ENCODE data around the gene CDKL1.
"Not testable (repeated sequence)": the region's sequence is repeated elsewhere in the genome, so short reads cannot be mapped to it uniquely, and the experiment has no call there.

Gene CDKL1

GRCh38 chr14:50357124-50357523 is 39.6 kb downstream of the CDKL1 start:
- no peak for DNase-seq (ENCODE audit: low read depth in 2 of 2)

GRCh38 chr14:50356283-50356682 is 40.4 kb downstream of the CDKL1 start:
- DNase-seq (ENCODE audit: low read depth in 2 of 2), result not testable (repeated sequence)

GRCh38 chr14:50355692-50356091 is 41.0 kb downstream of the CDKL1 start:
- no peak for DNase-seq (ENCODE audit: low read depth in 2 of 2)

DNA sequence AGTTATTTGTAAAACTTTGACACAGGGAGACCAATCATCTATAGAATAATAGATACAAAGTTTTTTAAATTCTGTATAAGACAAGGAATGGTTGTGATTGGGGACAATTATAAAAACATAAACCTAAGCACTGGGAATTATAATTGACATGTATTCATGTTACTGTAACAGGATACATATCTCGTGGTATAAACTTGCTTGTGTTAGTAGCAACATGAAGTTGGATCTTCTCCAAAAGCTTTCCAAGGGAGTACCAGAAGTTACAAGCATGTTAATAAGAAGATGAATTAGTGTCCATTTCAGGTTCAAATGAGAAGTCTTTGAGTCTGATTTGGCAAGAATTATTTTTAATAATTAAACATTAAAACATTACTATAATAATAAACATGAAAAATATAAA is 42.2 kb downstream of the CDKL1 start:
- DNase-seq (ENCODE audit: low read depth in 2 of 2), result no peak

DNA sequence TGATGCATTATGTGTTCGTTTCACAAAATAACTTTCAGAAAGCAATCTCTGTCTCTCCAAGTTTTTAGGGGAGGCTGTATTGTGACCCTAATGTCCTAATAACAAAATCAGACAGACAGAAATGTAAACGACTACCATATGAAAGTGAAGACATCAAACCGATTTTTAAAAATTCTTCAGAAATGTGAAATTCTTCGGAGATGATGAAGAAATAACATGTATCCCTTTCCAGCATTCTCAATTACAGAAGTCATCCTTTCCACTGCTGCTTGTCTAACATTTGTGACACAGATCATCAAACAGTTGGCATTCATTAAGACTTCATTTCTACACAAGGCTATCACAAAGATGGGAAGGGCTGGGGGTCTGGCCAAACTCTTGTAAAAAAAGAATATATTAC is 43.6 kb downstream of the CDKL1 start:
- DNase-seq (ENCODE audit: low read depth in 2 of 2), result no peak

GRCh38 chr14:50352584-50352983 is 44.1 kb downstream of the CDKL1 start:
- no peak for DNase-seq (ENCODE audit: low read depth in 2 of 2)

DNA sequence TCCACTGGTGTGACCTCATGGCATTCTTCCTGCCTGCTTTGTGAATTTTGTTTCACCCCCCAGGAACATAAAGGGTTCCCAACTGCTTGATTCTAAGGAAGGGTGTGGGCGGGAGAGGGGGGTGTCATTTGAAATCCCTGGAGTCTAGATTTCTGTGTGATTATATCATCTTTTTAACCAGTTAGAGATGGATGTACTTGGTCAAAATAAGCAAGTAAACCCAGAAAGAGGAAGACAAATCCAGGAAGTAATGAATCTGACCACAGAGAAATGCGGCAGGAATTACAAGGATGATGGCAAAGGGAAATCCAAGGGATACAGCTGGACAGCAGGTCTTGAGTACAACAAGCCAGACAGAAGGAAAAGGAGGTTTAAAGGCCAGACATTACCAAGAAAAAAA is 45.7 kb downstream of the CDKL1 start:
- DNase-seq (ENCODE audit: low read depth in 2 of 2), result no peak

- DNase-seq (ENCODE audit: low read depth in 2 of 2), result no peak
Measured at GRCh38 chr14:50348933-50349332, 47.7 kb downstream of the CDKL1 start.

DNA sequence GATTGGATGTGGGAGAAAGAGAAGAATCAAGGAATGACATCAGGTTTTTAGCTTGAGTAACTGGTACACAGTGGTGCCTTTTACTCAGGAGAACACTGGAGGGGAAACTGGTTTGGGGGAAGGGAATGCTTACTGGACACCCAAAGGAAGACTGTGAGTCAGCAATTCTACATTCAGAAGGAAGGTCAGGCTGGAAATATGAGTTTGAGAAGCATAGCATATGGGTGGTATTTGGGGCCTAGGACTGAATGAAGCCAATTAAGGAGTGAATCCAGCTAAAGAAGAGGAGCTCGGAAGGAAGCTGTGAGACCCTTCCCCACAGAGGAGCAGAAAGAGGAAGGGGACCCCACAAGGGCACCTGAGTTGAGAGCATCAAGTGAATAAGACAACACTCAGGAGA is 49.2 kb downstream of the CDKL1 start:
- no peak for DNase-seq (ENCODE audit: low read depth in 2 of 2)

DNA sequence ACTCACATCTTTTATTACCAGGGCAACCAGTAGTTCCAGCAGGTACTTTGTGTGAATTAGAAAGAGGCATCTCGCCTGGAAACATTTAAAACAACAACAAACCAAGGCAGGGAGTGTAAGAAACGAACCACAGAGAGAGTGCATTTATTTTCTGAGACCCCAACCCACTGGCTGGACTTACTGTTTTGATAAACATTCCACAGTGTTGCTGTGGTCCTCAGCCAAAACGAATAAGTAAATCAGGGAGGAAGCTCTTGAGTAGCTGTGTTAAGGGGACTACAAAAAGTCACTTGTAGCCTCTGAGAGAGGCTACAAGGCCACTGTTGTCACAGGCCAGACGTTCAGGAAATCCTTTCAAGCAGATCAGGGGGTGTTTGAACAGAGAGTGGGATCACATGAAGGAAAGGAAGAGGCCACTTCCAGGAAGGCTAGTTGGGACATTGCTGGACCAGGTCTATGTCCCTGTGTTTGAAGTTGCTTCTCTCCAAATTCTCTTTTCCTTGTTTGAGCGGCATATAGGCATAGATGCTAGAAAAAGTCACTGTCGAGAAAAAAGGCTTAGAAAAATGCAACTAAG is 50.7 kb downstream of the CDKL1 start:
- no peak for DNase-seq (ENCODE audit: low read depth in 2 of 2)

- DNase-seq (ENCODE audit: low read depth in 2 of 2), result no peak
Measured at GRCh38 chr14:50344876-50345563, 51.7 kb downstream of the CDKL1 start.

DNA sequence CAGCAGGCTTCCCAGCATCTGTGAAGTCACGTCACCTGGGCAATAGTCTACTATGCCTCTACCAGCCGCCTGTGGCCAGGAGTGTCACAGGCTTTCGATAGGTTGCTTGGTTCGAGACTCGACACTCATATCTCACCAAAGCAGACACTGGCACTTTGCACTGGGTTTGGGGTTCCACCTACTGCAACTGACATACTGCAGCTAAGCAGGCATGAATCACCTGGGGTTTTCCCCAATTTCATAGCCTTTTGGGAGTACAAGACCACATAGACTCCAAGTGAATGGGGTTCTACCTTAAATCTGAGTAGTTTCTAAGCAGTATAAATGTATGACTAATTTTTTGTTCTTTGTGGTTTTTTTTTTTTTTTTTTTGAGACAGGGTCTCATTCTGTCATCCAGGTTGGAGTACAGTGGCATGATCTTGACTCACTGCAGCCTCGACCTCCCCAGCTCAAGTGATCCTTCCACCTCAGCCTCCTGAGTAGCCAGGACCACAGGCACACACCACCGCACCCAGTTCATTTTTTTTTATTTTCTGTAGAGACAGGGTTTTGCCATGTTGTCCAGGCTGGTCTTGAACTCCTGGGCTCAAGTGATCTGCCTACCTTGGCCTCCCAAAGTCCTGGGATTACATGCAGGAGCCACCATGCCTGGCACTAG is 52.4 kb downstream of the CDKL1 start:
- no peak for DNase-seq (ENCODE audit: low read depth in 2 of 2)

DNA sequence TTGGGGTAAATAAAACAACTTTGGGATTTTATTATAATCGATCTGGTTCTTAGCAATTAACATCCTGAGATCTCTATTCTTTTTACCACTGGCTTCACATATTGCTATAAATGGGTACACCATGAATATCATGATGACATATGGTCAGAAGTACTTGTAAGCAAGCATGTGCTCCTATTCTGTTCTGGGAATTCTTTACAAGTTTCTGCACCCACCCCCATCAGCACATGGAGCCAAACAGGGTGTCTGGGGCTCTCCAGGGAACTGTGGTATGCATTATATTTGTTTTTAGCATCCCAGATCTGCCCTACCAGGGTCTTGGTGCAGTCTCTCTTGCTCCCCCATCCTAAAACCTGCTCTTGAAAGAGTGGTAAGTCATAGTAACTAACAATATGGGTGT is 53.2 kb downstream of the CDKL1 start:
- DNase-seq (ENCODE audit: low read depth in 2 of 2), result no peak

DNA sequence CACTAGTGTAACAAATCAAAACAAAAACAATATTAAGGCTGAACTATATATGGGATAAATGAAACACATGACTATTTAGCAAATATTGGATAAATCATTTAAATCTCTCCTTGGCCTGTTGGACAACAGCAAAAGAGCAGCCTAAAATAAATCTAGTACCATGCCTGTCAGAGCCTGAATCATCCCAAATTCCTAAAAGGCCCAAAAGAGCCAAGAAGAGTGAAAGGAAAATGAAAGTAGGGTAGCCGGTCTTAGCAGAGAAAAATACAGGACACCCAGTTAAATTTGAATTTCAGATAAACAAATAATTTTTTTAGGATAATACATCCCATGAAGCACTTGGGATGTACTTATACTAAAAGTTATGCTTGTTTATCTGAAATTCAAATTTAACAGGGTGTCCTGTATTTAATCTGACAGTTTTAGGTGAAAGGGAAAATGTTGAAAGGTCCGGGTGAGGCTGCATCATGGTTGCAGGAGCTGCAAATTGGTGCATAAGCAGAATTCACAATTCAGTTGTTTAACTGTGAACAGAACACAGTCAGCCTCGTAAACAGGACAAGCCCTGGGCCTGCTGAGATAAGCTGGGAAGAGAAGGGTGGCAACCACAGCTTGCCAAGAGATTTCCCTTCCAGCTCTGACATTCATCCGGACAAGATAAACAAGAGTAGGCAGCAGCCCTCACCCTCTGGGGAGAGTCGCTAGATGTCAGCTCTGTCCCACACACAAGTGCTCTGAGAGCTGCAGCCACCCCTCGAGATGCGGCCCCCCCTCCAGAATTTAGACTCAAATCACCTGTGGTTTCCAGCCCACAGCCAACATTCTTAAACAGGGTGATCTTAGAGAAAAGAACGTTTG is 54.2 kb downstream of the CDKL1 start:
- peak; percentile 72 to 75 for DNase-seq (ENCODE audit: low read depth in 2 of 2)

DNA sequence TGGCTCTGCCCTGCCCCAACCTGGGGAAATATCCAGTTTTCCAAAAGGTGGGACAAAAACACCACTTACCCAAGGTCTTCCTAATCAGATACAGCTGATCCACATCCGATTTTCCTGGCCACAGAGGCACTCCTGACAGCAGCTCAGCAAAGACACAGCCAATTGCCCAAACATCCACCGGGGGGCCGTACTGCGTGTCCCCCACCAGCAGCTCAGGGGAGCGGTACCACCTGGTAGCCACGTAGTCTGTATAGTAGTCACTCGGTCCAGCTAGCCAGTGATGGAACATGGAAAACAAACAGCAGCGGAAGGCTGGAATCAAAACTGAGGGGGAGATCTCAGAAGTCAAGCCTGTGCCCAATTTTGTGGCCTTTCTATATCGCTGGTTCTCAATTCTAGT is 55.7 kb downstream of the CDKL1 start:
- no peak for DNase-seq (ENCODE audit: low read depth in 2 of 2)

GRCh38 chr14:50340045-50340444 is 56.6 kb downstream of the CDKL1 start:
- no peak for DNase-seq (ENCODE audit: low read depth in 2 of 2)

- DNase-seq (ENCODE audit: low read depth in 2 of 2), result no peak
Measured at GRCh38 chr14:50339178-50339804, 57.4 kb downstream of the CDKL1 start.

DNA sequence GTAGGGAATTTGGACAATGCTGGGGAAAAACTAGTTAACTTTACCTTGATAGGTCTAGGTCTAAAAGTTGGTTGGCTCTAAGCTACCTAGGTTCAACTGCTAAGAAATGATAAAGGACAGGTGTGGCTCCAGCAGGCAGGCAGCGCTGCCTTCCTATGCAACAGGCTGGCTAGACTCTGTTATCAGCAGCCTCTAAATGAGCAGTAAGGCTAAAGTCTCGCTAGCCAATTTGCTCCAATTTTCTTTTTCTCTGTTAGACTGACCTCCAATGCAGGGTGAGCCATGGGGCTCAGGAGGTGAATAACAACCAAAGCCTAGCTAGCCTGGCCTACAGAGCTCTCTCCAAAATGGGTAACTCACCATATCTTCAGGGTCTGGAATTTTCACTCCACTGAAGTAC is 58.1 kb downstream of the CDKL1 start:
- no peak for DNase-seq (ENCODE audit: low read depth in 2 of 2)

DNA sequence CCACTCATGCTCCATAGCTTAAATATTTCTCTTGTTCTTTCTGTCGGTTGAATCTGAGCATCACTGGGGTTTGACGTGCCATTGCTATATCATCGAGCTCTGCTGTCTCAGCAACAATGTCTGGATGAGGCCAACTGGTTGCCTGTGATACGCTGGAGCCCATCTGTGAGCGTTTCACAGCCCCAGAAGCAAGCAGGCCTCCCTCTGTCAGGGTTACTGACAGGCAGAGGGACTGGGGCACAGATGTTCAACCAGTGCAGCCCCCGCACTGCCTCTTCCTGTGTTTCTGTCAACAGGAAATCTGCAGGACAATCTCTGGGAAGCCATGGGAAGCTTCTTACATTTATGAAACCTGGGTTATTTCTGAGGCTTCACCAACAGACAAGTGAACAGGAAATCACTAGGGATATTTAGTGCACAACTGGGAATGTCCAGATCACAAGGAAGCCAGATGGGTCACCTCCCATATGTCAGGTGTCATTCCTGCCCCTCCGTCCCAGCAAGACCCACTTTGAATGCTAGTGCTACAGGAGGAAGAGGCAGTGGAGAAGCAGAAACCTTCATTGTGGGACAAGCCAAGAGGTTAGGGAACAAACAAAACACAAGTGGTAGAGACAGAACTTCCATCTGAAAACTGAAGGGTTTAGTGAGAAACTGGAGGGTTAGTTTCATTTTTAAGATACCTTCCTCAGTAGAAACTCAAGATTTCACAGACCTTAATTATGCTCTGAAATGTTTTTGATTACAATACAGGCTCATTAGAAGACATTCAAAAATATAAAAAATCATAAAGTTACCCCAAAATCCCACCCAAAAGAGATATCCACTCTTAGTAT is 60.5 kb downstream of the CDKL1 start:
- no peak for DNase-seq (ENCODE audit: low read depth in 2 of 2)

GRCh38 chr14:50335389-50335788 is 61.3 kb downstream of the CDKL1 start:
- DNase-seq (ENCODE audit: low read depth in 2 of 2), result no peak

- DNase-seq (ENCODE audit: low read depth in 2 of 2), result no peak
Measured at GRCh38 chr14:50334211-50334610, 62.5 kb downstream of the CDKL1 start.

Data from fibroblast of skin of left biceps (primary cell).